Duodenal mucosa (tissue), 2 donors: ENCODE measurements around the gene TRMT1.
A peak's percentile ranks its signal among the peaks of the same experiment; 100 is the strongest.
"Not testable (repeated sequence)": the region's sequence is repeated elsewhere in the genome, so short reads cannot be mapped to it uniquely, and the experiment has no call there.

Source experiments
- H3K27ac ChIP-seq: one replicate; pipeline ENCODE4 v1.7.0; 2013; ENCODE audit warnings: low read depth, low read length
- H3K27me3 ChIP-seq, 2 donors: one replicate each; pipeline ENCODE4 v1.7.0; 2013; ENCODE audit warnings: low read length in 2 of 2, control low read depth in 1 of 2; ENCODE audit not compliant: insufficient read depth in 2 of 2, control insufficient read depth in 1 of 2
- H3K36me3 ChIP-seq, 2 donors: one replicate each; pipeline ENCODE4 v1.7.0; 2013; ENCODE audit warnings: low read length in 2 of 2, control low read depth in 1 of 2; ENCODE audit not compliant: insufficient read depth in 2 of 2, control insufficient read depth in 1 of 2
- H3K4me1 ChIP-seq, 2 donors: one replicate each; pipeline ENCODE4 v1.7.0; 2013; ENCODE audit warnings: low read length in 2 of 2, control low read depth in 1 of 2; ENCODE audit not compliant: insufficient read depth in 2 of 2, control insufficient read depth in 1 of 2
- H3K4me3 ChIP-seq, 2 donors: one replicate each; pipeline ENCODE4 v1.7.0; 2013; ENCODE audit warnings: low read length in 2 of 2, low read depth in 1 of 2
- H3K9ac ChIP-seq, 2 donors: one replicate each; pipeline ENCODE4 v1.7.0; 2013; ENCODE audit warnings: low read length in 2 of 2, low read depth in 1 of 2
- H3K9me3 ChIP-seq, 2 donors: one replicate each; pipeline ENCODE4 v1.7.0; 2013; ENCODE audit warnings: low read length in 2 of 2, control low read depth in 1 of 2; ENCODE audit not compliant: control insufficient read depth in 1 of 2

The TRMT1 gene

GRCh38 chr19:13150187-13150930, 33.8 kb upstream of the TRMT1 start, which contains the start of the genes IER2 and STX10:
Gene IER2 (plus strand): TSS chr19:13150411. CDS start chr19:13153187, 2,776 bp downstream.
Gene STX10 (minus strand): TSS chr19:13150375. CDS start chr19:13150173, 202 bp downstream.
- peak within 1 kb of the TSS; percentile 89 to 97 for H3K4me3 ChIP-seq
- H3K4me1 ChIP-seq = peaks cover 13 to 16% of the 10 kb centered on the region in 2 donors
- peaks cover 0 to 3% of the 10 kb centered on the region in 2 donors for H3K36me3 ChIP-seq
- H3K9me3 ChIP-seq = no peaks in the 10 kb centered on the region
- peak within 1 kb of the TSS; percentile 91 for H3K27ac ChIP-seq
- H3K9ac ChIP-seq = peak within 1 kb of the TSS; percentile 99 to 100
- no peaks in the 10 kb centered on the region for H3K27me3 ChIP-seq

DNA sequence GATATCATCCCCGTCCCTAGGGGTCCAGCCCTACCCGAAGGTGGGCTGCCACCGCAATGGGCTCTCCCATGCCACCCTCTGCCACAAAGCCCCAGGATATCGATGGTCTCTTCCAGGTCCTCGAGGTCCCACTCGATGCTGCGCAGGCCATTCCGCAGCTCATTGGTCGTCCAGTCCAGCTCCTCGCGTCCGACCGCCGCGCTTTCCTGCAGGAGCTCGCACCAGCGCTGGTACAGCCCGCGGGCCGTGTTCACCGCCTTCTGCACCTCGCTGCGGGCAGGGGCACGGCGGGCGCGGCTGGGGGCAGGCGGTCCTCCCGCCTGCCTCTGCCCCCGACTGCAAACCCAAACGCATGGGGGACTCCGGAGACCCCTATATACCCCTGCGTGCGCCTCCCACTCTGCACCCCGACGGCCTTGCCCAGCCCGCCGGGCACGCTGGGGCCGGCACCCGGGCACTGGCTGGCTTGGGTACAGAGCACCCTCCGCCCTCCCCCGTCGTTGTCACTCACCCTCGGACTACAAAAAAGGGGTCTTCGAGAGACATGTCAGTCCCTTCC, 33.2 kb upstream of the TRMT1 start:
- Histone ChIP-seq H3K4me3 (peak overlapping the region; percentile 89 to 97), H3K9me3 (no peaks in the 10 kb centered on the region), H3K27ac (peak overlapping the region; percentile 20), H3K36me3 (peaks cover 0 to 9% of the 10 kb centered on the region in 2 donors), H3K9ac (peak overlapping the region; percentile 94 to 99), H3K27me3 (no peaks in the 10 kb centered on the region), H3K4me1 (peaks cover 10 to 13% of the 10 kb centered on the region in 2 donors)

- H3K27me3 ChIP-seq, H3K9me3 ChIP-seq: not testable (repeated sequence)
- H3K4me3 ChIP-seq = peak overlapping the region; percentile 89 to 97
- H3K4me1 ChIP-seq = peaks cover 10 to 13% of the 10 kb centered on the region in 2 donors
- H3K36me3 ChIP-seq = peaks cover 0 to 14% of the 10 kb centered on the region in 2 donors
- H3K27ac ChIP-seq = peak overlapping the region; percentile 20
- H3K9ac ChIP-seq = peak overlapping the region; percentile 94 to 99
These were observed 32.7 kb upstream of the TRMT1 start for GRCh38 chr19:13149173-13149627.

DNA sequence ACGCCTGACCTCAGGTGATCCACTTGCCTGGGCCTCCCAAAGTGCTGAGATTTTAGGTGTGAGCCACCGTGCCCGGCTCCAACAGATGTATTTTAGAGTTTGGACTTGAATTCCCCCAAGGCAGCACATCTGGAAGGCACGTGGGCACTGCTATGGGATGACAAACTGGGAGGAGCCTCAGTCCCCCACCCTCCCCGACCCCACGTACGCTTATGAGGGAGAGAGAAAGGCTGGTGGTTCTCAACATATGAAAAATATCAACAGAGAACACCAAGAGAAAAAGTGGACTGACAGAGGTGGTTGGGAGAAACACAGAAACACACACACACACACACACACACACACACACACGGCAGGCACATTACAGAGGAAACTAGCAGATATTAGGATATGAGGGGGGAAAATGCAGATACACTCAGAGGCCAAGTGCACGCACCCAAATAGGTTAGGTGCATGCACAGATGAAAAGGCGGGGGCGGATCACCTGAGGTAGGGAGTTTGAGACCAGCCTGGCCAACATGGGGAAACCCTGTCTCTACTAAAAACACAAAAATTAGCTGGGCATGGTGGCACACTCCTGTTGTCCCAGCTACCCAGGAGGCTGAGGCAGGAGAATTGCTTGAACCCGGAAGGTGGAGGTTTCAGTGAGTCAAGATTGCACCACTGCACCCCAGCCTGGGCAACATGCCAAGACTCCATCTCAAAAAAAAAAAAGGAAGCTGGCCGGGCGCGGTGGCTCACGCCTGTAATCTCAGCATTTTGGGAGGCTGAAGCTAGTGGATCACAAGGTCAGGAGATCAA, 30.4 kb upstream of the TRMT1 start:
- H3K9me3 ChIP-seq = no peaks in the 10 kb centered on the region
- H3K4me1 ChIP-seq = peaks cover 10 to 16% of the 10 kb centered on the region in 2 donors
- H3K36me3 ChIP-seq = peaks cover 0 to 17% of the 10 kb centered on the region in 2 donors
- H3K4me3 ChIP-seq = no peak overlapping the region
- H3K27ac ChIP-seq = no peak overlapping the region
- no peak overlapping the region for H3K9ac ChIP-seq
- no peaks in the 10 kb centered on the region for H3K27me3 ChIP-seq

DNA sequence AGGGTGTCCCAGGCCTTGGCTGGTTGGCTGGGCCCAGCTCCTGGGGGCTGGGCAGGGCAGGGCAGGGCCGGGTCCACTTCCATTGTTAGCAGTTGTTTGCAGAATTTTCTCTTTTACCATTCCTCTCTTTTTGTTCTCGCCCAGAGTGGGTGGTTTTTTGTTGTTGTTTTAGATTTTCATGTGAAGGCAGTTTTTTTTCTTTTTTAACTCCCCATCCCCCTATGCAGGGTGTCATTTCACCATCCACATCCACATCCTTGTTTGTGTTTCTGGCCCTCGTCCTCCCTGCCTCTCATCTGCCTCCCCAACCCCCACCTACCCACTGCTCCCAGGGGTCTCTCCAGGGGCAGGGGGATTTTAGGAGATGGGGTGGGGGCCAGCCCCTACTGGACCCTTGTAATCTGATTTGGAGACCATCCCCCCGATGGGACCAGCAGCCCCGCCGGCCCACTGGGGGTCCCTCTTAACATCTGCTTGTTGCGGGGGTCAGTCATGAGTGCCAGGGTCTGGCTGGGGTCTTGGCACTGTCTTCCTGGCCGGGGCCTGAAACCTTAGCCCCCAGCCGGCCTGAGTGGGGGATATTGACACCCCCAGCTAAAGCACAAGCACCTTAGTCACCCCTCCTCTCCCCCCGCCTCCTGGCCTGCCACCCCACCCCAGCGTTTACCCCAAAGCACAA, 23.2 kb upstream of the TRMT1 start:
- H3K9ac ChIP-seq = no peak overlapping the region
- H3K9me3 ChIP-seq = no peaks in the 10 kb centered on the region
- no peaks in the 10 kb centered on the region for H3K27me3 ChIP-seq
- H3K36me3 ChIP-seq = peaks cover 22 to 51% of the 10 kb centered on the region in 2 donors
- no peak overlapping the region for H3K27ac ChIP-seq
- no peak overlapping the region for H3K4me3 ChIP-seq
- peaks cover 0 to 4% of the 10 kb centered on the region in 2 donors for H3K4me1 ChIP-seq

- Histone ChIP-seq H3K27me3 (no peaks in the 10 kb centered on the region), H3K9me3 (no peaks in the 10 kb centered on the region), H3K9ac (no peak overlapping the region), H3K4me1 (peaks cover 0 to 4% of the 10 kb centered on the region in 2 donors), H3K27ac (no peak overlapping the region), H3K4me3 (no peak overlapping the region), H3K36me3 (peaks cover 22 to 46% of the 10 kb centered on the region in 2 donors)
These were observed 22.3 kb upstream of the TRMT1 start for GRCh38 chr19:13138916-13139198.

DNA sequence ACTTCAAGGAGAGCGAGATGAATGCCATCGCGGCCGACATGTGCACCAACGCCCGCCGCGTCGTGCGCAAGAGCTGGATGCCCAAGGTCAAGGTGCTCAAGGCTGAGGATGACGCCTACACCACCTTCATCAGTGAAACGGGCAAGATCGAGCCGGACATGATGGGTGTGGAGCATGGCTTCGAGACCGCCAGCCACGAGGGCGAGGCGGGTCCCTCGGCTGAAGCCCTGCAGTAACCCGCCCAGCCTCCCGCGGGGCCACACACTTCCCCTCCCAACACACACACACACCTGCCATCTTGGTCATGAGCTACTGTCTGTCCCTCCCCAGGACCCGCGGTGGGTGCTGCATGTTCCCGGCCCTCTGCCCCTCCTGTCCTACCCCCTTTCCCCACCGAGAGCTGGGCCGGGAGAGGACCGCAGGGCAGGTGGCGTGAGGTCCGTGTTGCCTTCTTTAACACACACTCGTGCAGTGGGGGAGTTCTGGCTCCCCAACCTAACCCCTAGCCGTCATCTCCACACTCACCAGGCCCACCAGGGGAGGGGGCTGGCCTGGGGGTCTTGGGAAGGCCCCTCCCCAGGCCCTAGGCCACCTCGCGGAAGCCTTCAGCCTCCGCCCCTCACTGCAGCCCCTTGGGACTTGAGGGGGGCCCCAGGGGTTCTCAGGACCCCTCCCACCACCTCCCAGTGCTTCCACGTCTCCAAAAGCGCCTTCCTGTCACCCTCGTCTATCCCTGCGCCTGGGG, 21.8 kb upstream of the TRMT1 start:
- H3K27me3 ChIP-seq = no peaks in the 10 kb centered on the region
- peaks cover 0 to 3% of the 10 kb centered on the region in 2 donors for H3K4me1 ChIP-seq
- no peaks in the 10 kb centered on the region for H3K9me3 ChIP-seq
- H3K4me3 ChIP-seq = no peak overlapping the region
- no peak overlapping the region for H3K27ac ChIP-seq
- H3K36me3 ChIP-seq = peaks cover 22 to 44% of the 10 kb centered on the region in 2 donors
- H3K9ac ChIP-seq = no peak overlapping the region

- no peak overlapping the region for H3K4me3 ChIP-seq
- H3K9ac ChIP-seq = no peak overlapping the region
- H3K36me3 ChIP-seq = peaks cover 22 to 44% of the 10 kb centered on the region in 2 donors
- peaks cover 0 to 3% of the 10 kb centered on the region in 2 donors for H3K4me1 ChIP-seq
- H3K27me3 ChIP-seq = no peaks in the 10 kb centered on the region
- H3K9me3 ChIP-seq = no peaks in the 10 kb centered on the region
- no peak overlapping the region for H3K27ac ChIP-seq
These were observed 20.8 kb upstream of the TRMT1 start for GRCh38 chr19:13137290-13137794.
